DLD1 (cell line): Measurements from ENCODE around the gene KRTAP4-9.
"Not testable (repeated sequence)": the region's sequence is repeated elsewhere in the genome, so short reads cannot be mapped to it uniquely, and the experiment has no call there.

Experiments used
- in situ Hi-C: cut with HindIII; loops from 2 replicates; pipeline ENCODE4 v1.10.0; 2017; ENCODE audit warnings: low sequenced_read_pairs

Gene KRTAP4-9

DNA sequence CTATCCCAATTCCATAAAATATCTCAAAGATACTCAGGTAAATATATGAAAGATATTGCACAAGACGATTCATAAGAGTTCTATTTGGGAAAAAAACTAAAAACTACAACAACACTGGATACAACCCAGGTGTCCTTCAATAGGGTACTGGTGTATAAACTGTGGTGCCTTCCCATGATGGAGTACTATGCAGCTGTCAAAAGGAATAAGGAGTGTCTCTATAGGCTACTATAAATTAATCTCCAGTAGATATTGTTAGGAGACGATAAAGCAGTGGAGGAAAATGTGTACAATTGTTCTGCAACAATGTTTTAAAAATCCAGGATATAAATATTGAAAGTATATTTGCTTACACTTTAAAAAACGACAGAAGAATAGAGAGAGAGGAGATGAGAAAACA is 21.2 kb downstream of the KRTAP4-9 start:
- in situ Hi-C loops = no loop called here

DNA sequence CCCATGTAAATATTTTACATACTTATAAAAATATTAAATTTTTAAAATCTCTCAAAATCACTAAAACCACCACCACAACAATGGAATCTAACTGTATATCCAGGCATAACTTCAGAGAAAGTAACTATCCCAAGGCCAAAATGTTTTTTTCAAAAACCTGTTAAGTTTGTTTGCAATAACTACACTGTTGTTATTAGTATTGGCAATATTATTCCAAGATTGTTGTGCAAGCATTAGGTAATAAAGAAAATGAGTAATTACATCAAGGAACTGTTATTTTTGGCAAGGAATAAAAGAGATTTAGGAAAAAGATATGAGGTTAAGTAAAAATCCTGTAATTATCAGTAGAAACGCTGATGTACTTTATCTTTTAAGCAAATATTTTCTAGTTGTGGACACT is 22.2 kb downstream of the KRTAP4-9 start:
- in situ Hi-C loops = no loop called here

DNA sequence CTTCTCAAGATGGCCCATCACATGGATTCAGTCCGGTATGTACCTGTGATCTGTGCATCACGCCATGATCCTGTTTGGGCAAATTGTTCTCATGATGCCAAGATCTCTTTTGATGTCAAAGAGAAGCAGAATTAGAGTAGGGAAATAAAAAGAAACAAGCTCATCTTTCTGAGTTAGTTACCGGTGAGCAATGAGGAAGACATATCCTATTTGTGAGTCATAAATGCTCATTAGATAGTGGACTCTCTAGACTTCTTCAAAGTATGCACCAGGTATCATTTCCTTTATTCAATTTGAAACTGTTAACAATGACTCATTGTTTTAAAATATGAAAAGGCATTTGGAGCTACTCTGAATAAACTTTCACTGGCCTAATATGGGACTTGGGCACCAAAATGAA is 26.8 kb downstream of the KRTAP4-9 start:
- in situ Hi-C loops = no loop called here

DNA sequence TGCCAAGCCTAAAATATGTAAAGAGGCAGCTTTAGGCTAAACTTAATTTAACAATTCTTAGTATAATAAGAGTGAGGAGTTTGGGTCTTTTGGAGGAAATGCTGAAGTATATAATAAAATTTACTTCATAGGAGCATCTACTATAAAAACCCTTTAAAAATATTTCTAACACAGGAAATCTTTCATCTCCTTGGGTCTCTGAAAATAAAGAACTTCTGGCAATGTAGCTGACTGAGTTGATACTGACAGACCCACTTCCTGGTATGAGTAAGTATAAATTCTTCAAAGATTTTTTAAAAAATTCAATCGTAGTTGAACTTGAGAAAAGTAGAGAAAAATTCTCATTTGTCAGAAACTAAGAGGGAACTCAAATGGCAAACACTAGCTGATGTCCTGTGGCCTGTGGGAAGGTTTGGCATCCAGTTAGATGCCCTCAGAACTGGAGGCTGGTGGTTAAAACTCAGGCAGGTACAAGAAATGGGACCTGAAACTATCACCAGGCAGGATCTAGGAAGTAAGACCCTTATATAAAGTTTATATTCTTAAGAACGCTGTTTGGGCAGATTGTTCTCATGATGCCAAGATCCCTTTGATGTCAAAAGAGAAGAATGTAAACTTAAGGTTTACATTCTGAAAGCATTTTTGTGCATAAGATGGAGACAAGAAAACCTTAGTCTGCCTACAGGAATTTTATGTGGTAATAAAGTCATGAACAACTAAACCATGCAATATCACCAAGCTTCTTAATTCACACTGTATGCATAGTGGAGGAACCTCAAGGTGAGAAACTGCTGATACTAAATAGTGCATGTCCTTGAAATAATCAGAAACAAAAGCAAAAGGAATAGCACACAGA is 28.9 kb downstream of the KRTAP4-9 start:
- in situ Hi-C loops = no loop called here

DNA sequence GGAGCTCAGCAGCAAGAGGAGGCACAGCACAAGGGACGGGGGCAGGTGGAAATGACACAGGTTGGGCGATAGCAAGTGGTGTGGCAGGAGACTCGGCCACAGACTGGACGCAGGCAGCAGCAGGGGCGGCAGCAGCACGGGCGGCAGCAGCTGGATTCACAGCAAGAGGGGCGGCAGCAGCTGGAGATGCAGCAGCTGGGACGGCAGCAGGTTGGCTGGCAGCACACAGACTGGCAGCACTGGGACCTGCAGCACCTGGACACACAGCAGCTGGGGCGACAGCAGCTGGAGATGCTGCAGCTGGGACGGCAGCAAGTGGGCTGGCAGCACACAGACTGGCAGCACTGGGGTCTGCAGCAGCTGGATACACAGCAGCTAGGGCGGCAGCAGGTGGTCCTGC is 34.7 kb downstream of the KRTAP4-9 start:
- in situ Hi-C loops = not testable (repeated sequence)

DNA sequence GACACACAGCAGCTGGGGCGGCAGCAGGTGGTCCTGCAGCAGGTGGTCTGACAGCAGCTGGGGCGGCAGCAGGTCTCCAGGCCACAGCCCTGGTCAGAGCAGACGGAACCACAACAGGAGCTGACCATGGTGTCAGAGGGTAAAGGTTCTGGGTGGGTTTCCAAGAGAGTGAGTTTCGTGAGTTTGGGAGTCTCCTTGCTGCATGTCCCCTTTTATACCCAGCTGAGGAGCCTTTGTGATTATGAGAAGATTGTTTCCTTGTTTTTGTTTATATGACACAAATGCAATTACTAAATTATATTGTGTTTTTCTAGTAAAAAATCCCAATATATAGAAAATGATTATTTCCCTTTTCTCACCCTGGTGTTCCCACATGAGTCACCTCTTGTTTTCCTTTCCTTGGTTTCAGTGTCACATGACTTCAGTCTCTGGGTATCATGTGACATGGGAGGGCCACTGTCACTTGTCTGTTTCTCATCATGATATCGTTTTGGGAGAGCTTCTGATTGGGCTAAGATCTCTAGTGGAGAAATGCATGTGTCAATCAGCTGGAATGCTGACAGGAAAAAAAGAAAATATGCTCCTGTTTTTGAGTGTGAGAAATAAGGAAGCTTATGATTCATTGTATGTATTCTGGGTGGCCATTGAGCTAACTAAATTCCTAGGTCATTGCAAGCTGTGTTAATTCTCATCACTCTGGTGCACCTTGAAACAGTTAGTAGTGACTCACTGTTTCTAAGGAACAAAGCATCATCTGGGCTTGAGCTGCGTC is 35.4 kb downstream of the KRTAP4-9 start, which contains the start of gene KRTAP4-6:
TSS of gene KRTAP4-6 (minus strand) at position 185 of the 772 bp plus-strand sequence. CDS start at position 128, 57 bp downstream.
- in situ Hi-C loops = no loop called here

DNA sequence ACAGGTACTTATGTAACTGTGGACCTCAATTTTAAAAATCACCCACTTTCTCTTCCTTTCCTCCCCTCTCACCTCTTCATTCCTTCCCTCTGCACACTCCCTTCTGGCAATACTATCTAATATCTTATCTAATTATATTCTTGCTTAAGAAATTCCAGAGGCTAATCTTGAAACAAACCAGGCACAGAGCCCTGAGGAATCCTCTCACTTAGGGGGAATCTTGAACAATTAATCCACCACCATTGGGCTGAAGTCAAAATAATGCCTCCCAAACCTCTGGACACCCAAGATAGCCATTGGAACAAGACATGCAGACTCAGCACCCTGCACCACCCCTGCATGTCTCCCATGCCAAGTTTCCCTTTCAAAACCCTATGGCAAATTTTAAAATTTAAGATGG is 36.2 kb downstream of the KRTAP4-9 start:
- in situ Hi-C loops = no loop called here

DNA sequence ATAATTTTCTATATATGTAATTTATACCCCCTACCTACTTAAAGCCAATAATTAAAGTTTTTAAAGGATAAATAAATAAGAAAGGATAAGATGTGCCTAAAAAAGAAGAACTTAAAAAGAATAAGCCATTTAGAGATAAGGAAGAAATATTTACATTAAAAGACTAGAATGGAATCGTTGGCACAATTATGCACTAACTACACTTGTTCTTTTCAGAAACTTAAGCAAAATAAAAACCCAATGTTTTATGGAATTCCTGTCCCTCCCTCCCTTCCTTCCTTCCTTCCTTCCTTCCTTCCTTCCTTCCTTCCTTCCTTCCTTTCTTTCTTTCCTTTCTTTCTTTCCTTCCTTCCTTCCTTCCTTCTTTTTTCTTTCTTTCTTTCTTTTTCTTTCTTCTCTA is 39.7 kb downstream of the KRTAP4-9 start:
- in situ Hi-C loops = no loop called here

DNA sequence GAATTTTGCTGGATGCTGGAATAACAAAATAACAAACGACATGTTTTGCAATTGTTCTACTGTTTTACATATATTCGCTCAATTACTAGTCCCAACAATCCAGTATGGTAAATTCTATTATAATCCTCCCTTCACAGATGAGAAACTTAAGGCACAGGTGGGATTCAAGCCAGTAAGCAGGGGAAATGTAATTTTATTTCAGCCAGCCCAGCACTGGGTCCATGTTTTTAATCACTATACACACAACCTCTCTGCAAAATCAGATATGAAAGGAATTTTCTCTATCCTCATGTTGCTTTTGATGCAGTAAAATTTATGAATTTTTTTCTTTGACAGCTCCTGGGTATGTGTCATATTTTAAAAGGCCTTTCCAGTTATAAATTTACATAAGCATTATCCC is 40.1 kb downstream of the KRTAP4-9 start:
- in situ Hi-C loops = no loop called here

DNA sequence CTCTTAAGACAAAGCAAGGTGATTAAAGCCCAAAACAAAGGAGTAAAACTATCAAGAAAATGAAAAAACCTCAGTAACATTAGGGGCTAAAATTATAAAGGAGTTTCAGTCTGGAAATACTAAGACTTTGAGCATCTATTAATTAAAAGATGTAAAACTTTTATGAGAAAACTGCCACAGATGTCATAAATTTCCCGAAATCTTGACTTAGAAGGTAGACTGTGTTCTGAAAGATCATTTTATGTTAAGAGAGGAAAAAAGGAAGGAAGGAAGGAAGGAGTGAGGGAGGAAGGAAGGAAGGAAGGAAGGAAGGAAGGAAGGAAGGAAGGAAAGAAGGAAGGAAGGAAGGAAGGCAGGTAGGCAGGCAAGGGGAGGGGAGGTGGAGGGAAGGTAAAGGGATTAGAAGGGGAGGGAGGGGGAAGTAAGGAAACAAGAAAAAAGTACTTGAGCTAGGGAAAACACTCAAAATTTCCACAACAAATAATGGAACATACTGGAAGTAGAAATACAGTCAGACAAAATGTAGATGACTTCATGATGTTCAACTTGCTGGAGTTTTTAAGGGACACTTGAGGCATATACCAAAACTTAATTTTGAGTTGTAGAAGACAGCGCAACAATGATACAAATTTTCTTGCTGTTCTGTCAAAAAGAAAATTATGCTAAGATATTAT is 42.5 kb downstream of the KRTAP4-9 start:
- in situ Hi-C loops = no loop called here

DNA sequence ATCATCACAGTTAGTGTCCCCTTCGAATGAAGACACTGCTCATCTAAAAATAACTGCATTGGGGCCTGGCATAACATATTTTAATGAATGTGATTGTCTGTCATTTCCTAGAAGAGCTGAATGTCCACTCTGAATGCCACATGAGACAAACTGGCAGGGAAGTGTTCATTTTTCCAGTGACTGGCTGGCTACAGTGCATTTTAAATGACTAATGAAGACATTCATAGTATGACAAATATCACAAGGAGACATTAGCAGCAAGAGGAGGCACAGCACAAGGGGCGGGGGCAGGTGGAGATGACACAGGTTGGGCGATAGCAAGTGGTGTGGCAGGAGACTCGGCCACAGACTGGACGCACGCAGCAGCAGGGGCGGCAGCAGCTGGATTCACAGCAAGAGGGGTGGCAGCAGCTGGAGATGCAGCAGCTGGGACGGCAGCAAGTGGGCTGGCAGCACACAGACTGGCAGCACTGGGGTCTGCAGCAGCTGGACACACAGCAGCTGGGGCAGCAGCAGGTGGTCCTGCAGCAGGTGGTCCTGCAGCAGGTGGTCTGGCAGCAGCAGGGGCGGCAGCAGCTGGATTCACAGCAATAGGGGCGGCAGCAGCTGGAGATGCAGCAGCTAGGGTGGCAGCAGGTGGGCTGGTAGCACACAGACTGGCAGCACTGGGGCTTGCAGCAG is 43.9 kb downstream of the KRTAP4-9 start:
- in situ Hi-C loops = not testable (repeated sequence)

DNA sequence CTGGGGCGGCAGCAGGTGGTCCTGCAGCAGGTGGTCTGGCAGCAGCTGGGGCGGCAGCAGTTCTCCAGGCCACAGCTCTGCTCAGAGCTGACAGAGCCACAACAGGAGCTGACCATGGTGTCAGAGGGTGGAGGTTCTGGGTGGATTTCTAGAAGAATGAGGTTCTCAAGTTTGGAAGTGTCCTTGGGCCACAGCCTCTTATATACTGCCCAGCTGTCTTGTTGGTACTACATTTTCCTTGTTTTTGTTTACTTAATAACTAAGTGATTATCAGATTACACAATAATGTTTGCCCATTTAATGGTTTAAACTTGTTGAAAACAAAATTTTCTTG is 44.4 kb downstream of the KRTAP4-9 start, which contains the start of gene KRTAP4-5:
TSS of gene KRTAP4-5 (minus strand) at position 174 of the 334 bp plus-strand sequence. CDS start at position 116, 58 bp downstream.
- in situ Hi-C loops = no loop called here

DNA sequence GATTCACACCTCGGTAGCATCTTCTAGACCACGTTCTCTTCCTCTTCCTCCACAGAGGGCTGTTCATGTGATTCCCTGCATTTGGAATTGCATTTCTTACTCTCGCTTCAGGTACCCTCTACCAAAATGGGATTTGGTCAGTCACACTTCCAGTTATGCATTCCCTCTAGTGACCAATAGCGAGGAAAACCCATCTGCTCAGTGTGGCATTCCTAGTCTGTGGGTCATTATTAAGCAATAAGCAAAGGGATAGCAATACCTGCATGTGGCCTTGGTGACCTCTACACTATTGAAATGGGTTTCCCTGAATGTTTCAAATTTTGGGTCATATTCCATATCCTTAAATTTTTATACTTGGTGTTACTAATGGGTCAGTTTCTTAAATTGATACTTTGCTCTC is 44.8 kb downstream of the KRTAP4-9 start:
- in situ Hi-C loops = no loop called here

DNA sequence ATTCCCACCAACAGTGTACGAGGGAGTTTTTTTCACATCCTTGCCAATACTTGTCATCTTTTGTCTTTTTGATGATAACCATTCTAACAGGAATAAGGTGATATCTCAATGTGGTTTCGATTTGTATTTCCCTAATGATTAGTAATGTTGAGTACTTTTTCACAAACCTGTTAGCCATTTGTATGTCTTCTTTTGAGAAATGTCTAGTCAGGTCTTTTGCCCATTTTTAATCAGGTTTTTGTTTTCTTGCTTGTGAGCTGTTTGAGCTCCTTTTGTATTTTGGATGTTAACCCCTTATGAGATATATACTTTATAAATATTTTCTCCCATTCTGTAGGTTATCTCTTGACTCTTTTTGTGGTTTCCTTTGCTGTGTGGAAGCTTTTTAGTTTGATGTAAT is 46.3 kb downstream of the KRTAP4-9 start:
- in situ Hi-C loops = no loop called here

DNA sequence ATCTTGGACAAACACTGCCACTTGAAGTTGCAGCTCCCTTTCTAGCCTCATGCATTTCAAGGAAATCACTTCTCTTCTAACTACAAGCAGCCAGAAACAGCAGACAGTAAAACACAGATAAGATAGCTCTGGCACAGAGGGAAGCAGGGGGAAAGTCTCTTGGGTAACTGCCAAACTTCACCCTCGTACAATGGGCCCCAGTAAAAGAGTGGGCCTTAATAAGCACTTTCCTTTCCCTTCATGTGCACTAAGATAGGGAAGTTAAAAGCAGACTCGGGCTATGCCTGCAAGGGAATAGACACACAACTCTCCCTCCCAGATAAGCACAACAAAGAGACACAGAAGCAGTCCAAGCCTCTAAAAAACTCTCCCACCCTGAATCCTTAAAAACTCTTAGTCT is 48.7 kb downstream of the KRTAP4-9 start:
- in situ Hi-C loops = no loop called here
